HepG2 (cell line): ENCODE measurements around the gene ING1. TPM values are rescaled to one million over a fixed set of nuclear protein-coding genes. Genes with fewer than 3 reads are reported as not detected.

Experiments
- HDAC1 ChIP-seq: sonication (generic); formaldehyde crosslinking; IDR thresholded peaks from 2 replicates; pipeline ENCODE4 v1.5.1; 2020; ENCODE audit warnings: mild to moderate bottlenecking, missing genetic modification reagents
- HOXD1 ChIP-seq: sonication (generic); formaldehyde crosslinking; IDR thresholded peaks from 2 replicates; pipeline ENCODE4 v1.5.0; 2020; ENCODE audit warnings: missing genetic modification reagents
- IRX3 ChIP-seq: sonication (generic); formaldehyde crosslinking; IDR thresholded peaks from 2 replicates; pipeline ENCODE4 v1.8.1; 2023; ENCODE audit warnings: mild to moderate bottlenecking, low read depth, missing genetic modification reagents, borderline replicate concordance
- NFKB2 ChIP-seq: sonication (generic); formaldehyde crosslinking; IDR thresholded peaks from 2 replicates; pipeline ENCODE4 v1.4.0; 2020; ENCODE audit warnings: missing genetic modification reagents, borderline replicate concordance
- SOX13 ChIP-seq, 3 experiments: fragments of 450-650 bp in 1 of 3; sonication (generic) in 1 of 3; formaldehyde crosslinking in 1 of 3; IDR thresholded peaks in 2 of 3; conservative IDR thresholded peaks in 1 of 3; 2 replicates each; pipeline versions ENCODE4 v1.5.0 to v1.6.1; 2016 to 2020; ENCODE audit warnings: antibody characterized with exemption in 1 of 3, mild to moderate bottlenecking in 1 of 3, missing compliant biosample characterization in 1 of 3, missing genetic modification reagents in 1 of 3, moderate library complexity in 1 of 3
- SP1 ChIP-seq, 2 experiments: fragments of 450-650 bp in 1 of 2; sonication (generic) in 1 of 2; formaldehyde crosslinking in 1 of 2; IDR thresholded peaks; 2 replicates each; pipeline versions ENCODE4 v1.4.0 to v1.6.1; 2016 to 2020; ENCODE audit warnings: missing genetic modification reagents in 1 of 2
- SPEN ChIP-seq: sonication (generic); formaldehyde crosslinking; IDR thresholded peaks from 2 replicates; pipeline ENCODE4 v1.5.1; 2020; ENCODE audit warnings: low read depth, mild to moderate bottlenecking, missing genetic modification reagents
- TAF1 ChIP-seq: sonication (generic); formaldehyde crosslinking; IDR thresholded peaks from 2 replicates; pipeline ENCODE4 v1.4.0; 2020; ENCODE audit warnings: missing genetic modification reagents
- TGIF2 ChIP-seq: IDR thresholded peaks from 2 replicates; pipeline ENCODE4 v1.6.1; 2016; ENCODE audit warnings: control low read depth, missing compliant biosample characterization
- THAP11 ChIP-seq: IDR thresholded peaks from 2 replicates; pipeline ENCODE4 v1.6.1; 2016; ENCODE audit warnings: missing biosample characterization, missing genetic modification reagents
- TOPORS ChIP-seq: sonication (generic); formaldehyde crosslinking; IDR thresholded peaks from 2 replicates; pipeline ENCODE4 v1.8.0; 2023; ENCODE audit warnings: mild to moderate bottlenecking, missing genetic modification reagents
- ZNF501 ChIP-seq: sonication (generic); formaldehyde crosslinking; IDR thresholded peaks from 2 replicates; pipeline ENCODE4 v1.5.1; 2020; ENCODE audit warnings: mild to moderate bottlenecking, moderate library complexity, missing genetic modification reagents
- ZNF607 ChIP-seq: sonication (generic); formaldehyde crosslinking; IDR thresholded peaks from 2 replicates; pipeline ENCODE4 v1.5.1; 2020; ENCODE audit warnings: missing genetic modification reagents, mild to moderate bottlenecking, borderline replicate concordance
- ZNF614 ChIP-seq: IDR thresholded peaks from 2 replicates; pipeline ENCODE4 v1.6.1; 2018; ENCODE audit warnings: missing biosample characterization, missing genetic modification reagents, inconsistent platforms, borderline replicate concordance
- ZNF772 ChIP-seq: sonication (generic); formaldehyde crosslinking; IDR thresholded peaks from 2 replicates; pipeline ENCODE4 v1.5.0; 2020; ENCODE audit warnings: mild to moderate bottlenecking, missing genetic modification reagents
- ZSCAN12 ChIP-seq: sonication (generic); formaldehyde crosslinking; IDR thresholded peaks from 2 replicates; pipeline ENCODE4 v1.9.0; 2021; ENCODE audit warnings: mild to moderate bottlenecking, missing genetic modification reagents
- polyA plus RNA-seq, 8 experiments: library from polyadenylated mRNA; depleted of rRNA in 3 of 8; stranded (reverse) in 7 of 8; unstranded in 1 of 8; fragments of >200 nt; fragmentation: Illumina TruSeq in 4 of 8; extraction: Trizol in 4 of 8; gene quantifications; 2 replicates each; pipeline versions ENCODE4 v1.2.1 to v1.2.3, GENCODE V29; 2011 to 2016; ENCODE audit warnings: low read depth in 4 of 8, missing spikeins in 1 of 8, mixed read lengths in 1 of 8; ENCODE audit not compliant: insufficient read depth in 1 of 8
- total RNA-seq, 5 experiments: library from RNA; depleted of rRNA; stranded (reverse); fragments of >200 nt; fragmentation: Illumina TruSeq; extraction: Trizol; gene quantifications; 2 replicates each; pipeline ENCODE4 v1.2.3, GENCODE V29; 2016; ENCODE audit warnings: low read depth in 1 of 5
- TF ChIP-seq, protein P1 (sequence below): IDR thresholded peaks from 2 replicates; pipeline ENCODE4 v1.6.1; 2016; ENCODE audit warnings: missing compliant biosample characterization, missing genetic modification reagents, borderline replicate concordance
- TF ChIP-seq, protein P2 (sequence below): IDR thresholded peaks from 2 replicates; pipeline ENCODE4 v1.6.1; 2018; ENCODE audit warnings: missing genetic modification reagents, mild to moderate bottlenecking, missing compliant biosample characterization
- TF ChIP-seq, protein P3 (sequence below): sonication (generic); formaldehyde crosslinking; IDR thresholded peaks from 2 replicates; pipeline ENCODE4 v1.5.0; 2020; ENCODE audit warnings: missing genetic modification reagents
- TF ChIP-seq, protein P4 (sequence below): sonication (generic); formaldehyde crosslinking; IDR thresholded peaks from 2 replicates; pipeline ENCODE4 v1.4.0; 2020; ENCODE audit warnings: missing genetic modification reagents
- TF ChIP-seq, protein P5 (sequence below): sonication (generic); formaldehyde crosslinking; IDR thresholded peaks from 2 replicates; pipeline ENCODE4 v1.5.0; 2020; ENCODE audit warnings: mild to moderate bottlenecking, missing genetic modification reagents, borderline replicate concordance

The ING1 gene
- total and polyA plus RNA-seq, 2 of the 13 experiments (the other 11 are each of a cell fraction or from before 2014, with no cell fraction given), result 8.1 to 16.1 TPM

DNA sequence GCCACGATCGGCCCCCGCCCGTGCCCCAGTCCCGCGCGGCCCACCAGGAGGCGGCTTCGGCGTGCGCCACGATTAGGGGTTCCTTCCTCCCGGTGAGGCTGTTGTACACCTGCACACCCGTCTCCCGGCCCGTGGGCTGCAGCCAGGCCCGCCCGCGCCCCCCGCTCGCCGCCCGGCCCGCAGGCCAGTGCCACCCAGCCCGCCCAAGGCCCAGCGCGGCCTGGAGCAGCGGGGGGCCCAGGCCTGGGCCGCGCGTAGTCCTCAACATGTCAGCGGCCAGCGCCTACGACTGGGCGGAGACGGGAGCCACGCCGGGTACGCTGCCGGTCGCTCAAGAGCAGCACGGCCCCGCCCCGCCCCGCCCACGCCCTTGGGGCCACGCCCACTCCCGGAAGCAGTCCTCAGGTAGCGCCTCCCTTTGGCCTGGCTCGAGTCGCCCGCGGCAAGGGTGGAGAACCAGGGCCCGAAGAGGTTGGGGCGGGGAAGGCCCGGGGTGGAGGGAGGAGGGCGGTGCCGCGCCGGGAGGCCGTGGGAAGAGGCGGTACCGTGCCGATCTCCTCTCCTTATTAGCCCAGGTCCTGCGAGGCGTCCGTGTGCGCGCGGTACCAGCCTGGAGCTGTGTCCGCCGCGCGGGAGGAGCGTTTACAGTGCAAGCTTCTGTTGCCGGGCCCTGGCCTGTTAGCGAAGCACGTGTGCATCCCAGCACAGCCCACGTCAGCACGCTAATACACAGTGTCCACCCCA, 7.5 kb upstream of the ING1 start, which contains the start of gene CARS2 (continued):
- TF ChIP-seq ZNF607 (CRISPR knock-in tag), result peak; percentile 84
- TF ChIP-seq, protein P1, sequence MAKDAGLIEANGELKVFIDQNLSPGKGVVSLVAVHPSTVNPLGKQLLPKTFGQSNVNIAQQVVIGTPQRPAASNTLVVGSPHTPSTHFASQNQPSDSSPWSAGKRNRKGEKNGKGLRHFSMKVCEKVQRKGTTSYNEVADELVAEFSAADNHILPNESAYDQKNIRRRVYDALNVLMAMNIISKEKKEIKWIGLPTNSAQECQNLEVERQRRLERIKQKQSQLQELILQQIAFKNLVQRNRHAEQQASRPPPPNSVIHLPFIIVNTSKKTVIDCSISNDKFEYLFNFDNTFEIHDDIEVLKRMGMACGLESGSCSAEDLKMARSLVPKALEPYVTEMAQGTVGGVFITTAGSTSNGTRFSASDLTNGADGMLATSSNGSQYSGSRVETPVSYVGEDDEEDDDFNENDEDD, result peak; percentile 61; the same call in 1 of the 2 replicates
- TF ChIP-seq, protein P2, sequence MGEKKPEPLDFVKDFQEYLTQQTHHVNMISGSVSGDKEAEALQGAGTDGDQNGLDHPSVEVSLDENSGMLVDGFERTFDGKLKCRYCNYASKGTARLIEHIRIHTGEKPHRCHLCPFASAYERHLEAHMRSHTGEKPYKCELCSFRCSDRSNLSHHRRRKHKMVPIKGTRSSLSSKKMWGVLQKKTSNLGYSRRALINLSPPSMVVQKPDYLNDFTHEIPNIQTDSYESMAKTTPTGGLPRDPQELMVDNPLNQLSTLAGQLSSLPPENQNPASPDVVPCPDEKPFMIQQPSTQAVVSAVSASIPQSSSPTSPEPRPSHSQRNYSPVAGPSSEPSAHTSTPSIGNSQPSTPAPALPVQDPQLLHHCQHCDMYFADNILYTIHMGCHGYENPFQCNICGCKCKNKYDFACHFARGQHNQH (CRISPR knock-in tag), result peak; percentile 73
- no peak for TF ChIP-seq TOPORS (CRISPR knock-in tag)
- TF ChIP-seq ZSCAN12 (CRISPR knock-in tag), result no peak
- TF ChIP-seq, protein P3, sequence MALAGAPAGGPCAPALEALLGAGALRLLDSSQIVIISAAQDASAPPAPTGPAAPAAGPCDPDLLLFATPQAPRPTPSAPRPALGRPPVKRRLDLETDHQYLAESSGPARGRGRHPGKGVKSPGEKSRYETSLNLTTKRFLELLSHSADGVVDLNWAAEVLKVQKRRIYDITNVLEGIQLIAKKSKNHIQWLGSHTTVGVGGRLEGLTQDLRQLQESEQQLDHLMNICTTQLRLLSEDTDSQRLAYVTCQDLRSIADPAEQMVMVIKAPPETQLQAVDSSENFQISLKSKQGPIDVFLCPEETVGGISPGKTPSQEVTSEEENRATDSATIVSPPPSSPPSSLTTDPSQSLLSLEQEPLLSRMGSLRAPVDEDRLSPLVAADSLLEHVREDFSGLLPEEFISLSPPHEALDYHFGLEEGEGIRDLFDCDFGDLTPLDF (CRISPR knock-in tag), result 0 out of 2 replicates have a peak, but pooled peaks have one; percentile 52
- TF ChIP-seq THAP11 (CRISPR knock-in tag), result peak; percentile 74; the same call in 1 of the 2 replicates
- TF ChIP-seq, protein P4, sequence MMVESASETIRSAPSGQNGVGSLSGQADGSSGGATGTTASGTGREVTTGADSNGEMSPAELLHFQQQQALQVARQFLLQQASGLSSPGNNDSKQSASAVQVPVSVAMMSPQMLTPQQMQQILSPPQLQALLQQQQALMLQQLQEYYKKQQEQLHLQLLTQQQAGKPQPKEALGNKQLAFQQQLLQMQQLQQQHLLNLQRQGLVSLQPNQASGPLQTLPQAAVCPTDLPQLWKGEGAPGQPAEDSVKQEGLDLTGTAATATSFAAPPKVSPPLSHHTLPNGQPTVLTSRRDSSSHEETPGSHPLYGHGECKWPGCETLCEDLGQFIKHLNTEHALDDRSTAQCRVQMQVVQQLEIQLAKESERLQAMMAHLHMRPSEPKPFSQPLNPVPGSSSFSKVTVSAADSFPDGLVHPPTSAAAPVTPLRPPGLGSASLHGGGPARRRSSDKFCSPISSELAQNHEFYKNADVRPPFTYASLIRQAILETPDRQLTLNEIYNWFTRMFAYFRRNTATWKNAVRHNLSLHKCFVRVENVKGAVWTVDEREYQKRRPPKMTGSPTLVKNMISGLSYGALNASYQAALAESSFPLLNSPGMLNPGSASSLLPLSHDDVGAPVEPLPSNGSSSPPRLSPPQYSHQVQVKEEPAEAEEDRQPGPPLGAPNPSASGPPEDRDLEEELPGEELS (CRISPR knock-in tag), result no peak
- TF ChIP-seq ZNF501 (CRISPR knock-in tag), result peak; percentile 71
- TF ChIP-seq, protein P5, sequence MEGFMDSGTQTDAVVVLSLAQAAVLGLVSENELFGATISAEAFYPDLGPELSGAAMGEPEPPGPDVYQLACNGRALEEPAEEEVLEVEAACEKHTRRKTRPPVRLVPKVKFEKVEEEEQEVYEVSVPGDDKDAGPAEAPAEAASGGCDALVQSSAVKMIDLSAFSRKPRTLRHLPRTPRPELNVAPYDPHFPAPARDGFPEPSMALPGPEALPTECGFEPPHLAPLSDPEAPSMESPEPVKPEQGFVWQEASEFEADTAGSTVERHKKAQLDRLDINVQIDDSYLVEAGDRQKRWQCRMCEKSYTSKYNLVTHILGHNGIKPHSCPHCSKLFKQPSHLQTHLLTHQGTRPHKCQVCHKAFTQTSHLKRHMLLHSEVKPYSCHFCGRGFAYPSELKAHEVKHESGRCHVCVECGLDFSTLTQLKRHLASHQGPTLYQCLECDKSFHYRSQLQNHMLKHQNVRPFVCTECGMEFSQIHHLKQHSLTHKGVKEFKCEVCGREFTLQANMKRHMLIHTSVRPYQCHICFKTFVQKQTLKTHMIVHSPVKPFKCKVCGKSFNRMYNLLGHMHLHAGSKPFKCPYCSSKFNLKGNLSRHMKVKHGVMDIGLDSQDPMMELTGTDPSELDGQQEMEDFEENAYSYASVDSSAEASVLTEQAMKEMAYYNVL (CRISPR knock-in tag), result peak; percentile 78; the same call in 1 of the 2 replicates
- TF ChIP-seq ZNF614, result peak; percentile 21; the same call in 1 of the 2 replicates
- 0 out of 2 replicates have a peak, but pooled peaks have one; percentile 16 for TF ChIP-seq SOX13 (IDR thresholded peaks at IDR 0.05)
- no peak for TF ChIP-seq SOX13 (CRISPR knock-in tag; conservative IDR thresholded peaks at IDR 0.05 in 1 of 2, IDR thresholded peaks at IDR 0.05 in 1 of 2)
- TF ChIP-seq IRX3 (CRISPR knock-in tag), result no peak; the same call in none of the 2 replicates
- no peak for TF ChIP-seq NFKB2 (CRISPR knock-in tag)
- peak; percentile 74 for TF ChIP-seq TAF1 (CRISPR knock-in tag)
- 0 out of 2 replicates have a peak, but pooled peaks have one; percentile 62 for TF ChIP-seq SP1 (IDR thresholded peaks at IDR 0.05)
- peak; percentile 94 for TF ChIP-seq SP1 (CRISPR knock-in tag; IDR thresholded peaks at IDR 0.05)
- peak; percentile 91 for TF ChIP-seq HDAC1
- peak; percentile 98 for TF ChIP-seq SPEN (CRISPR knock-in tag)
- peak; percentile 54; the same call in 1 of the 2 replicates for TF ChIP-seq HOXD1 (CRISPR knock-in tag)
- peak; percentile 30; the same call in 1 of the 2 replicates for TF ChIP-seq TGIF2 (CRISPR knock-in tag)
- no peak; the same call in 1 of the 2 replicates for TF ChIP-seq ZNF772 (CRISPR knock-in tag)
